HepG2 (cell line): Measurements from ENCODE around the gene BST1. TPM values are rescaled to one million over a fixed set of nuclear protein-coding genes. Genes with fewer than 3 reads are reported as not detected.

ENCODE experiments used
- ATAC-seq: fragments of 200-7000 bp; cut with Tn5 transposase; 3 replicates; pipeline ENCODE4 v1.9.1; 2020; ENCODE audit warnings: mild to moderate bottlenecking, moderate library complexity
- BruUV-seq: library from RNA; stranded (reverse); fragments of 400-500 nt; replicated peaks from 2 replicates; lab custom pipeline; 2021; lab: Mats Ljungman, UMichigan
- CTCF ChIA-PET: fragments of 300-600 bp; formaldehyde crosslinking; extraction: SDS; loops from one replicate; lab custom pipeline; 2021; ENCODE audit warnings: low total read pairs, inconsistent platforms, low intra/inter-chr PET ratio; lab: Yijun Ruan, JAX
- POLR2A ChIA-PET: fragments of 350-600 bp; sonication (Branson Sonifier 250); formaldehyde crosslinking; loops from one replicate; lab custom pipeline; 2020; ENCODE audit warnings: antibody characterized with exemption, inconsistent platforms; lab: Yijun Ruan, JAX
- DNase-seq: peaks from one replicate; pipeline ENCODE4 v3.0.0-alpha.2; 2015; ENCODE audit warnings: low spot score
- FAIRE-seq: peaks from 3 replicates; lab custom pipeline; 2011; peaks lifted over from hg19 to GRCh38; lab: Jason Lieb, UNC
- H2AFZ ChIP-seq: one replicate; pipeline ENCODE4 v1.6.1; 2011; ENCODE audit warnings: low read length, inconsistent platforms
- H3K27ac ChIP-seq: fragments of 300-600 bp; 3 replicates; pipeline ENCODE4 v1.8.0; 2011; ENCODE audit warnings: mixed run types, mild to moderate bottlenecking, mixed read lengths, low read length, inconsistent platforms; ENCODE audit not compliant: insufficient read depth; ENCODE audit errors: extremely low read length
- H3K27me3 ChIP-seq, 2 experiments: fragments of 200-600 bp in 1 of 2; 2 replicates in 1 of 2; 3 replicates in 1 of 2; pipeline versions ENCODE4 v1.6.0 to v1.8.0; 2011; ENCODE audit warnings: low read length in 2 of 2, mild to moderate bottlenecking in 2 of 2, moderate library complexity in 2 of 2, inconsistent platforms in 1 of 2; ENCODE audit not compliant: insufficient read depth in 2 of 2, control insufficient read depth in 1 of 2
- H3K36me3 ChIP-seq, 2 experiments: fragments of 200-600 bp in 1 of 2; replicated peaks in 1 of 2; 2 replicates in 1 of 2; 3 replicates in 1 of 2; pipeline versions ENCODE4 v1.5.1 to v1.8.0; 2011; ENCODE audit warnings: low read length in 2 of 2, inconsistent platforms in 1 of 2; ENCODE audit not compliant: insufficient read depth in 2 of 2, control insufficient read depth in 1 of 2
- H3K4me1 ChIP-seq: 2 replicates; pipeline ENCODE4 v1.5.1; 2012; ENCODE audit warnings: low read length, inconsistent platforms; ENCODE audit not compliant: insufficient read depth
- H3K4me2 ChIP-seq: 2 replicates; pipeline ENCODE4 v1.6.0; 2011; ENCODE audit warnings: low read depth, low read length, inconsistent platforms
- H3K4me3 ChIP-seq, 3 experiments: fragments of 200-600 bp in 1 of 3; sonication (generic), shearing (Covaris generic) in 1 of 3; replicated peaks in 1 of 3; 2 replicates each; pipeline ENCODE4 v1.5.1; 2011 to 2016; ENCODE audit warnings: low read length in 3 of 3, inconsistent platforms in 2 of 3, low read depth in 2 of 3, mild to moderate bottlenecking in 2 of 3, control low read depth in 1 of 3, mixed read lengths in 1 of 3; ENCODE audit not compliant: insufficient read depth in 1 of 3
- H3K79me2 ChIP-seq: one replicate; pipeline ENCODE4 v1.6.1; 2011; ENCODE audit warnings: low read length, inconsistent platforms; ENCODE audit not compliant: insufficient read depth
- H3K9ac ChIP-seq: 2 replicates; pipeline ENCODE4 v1.6.0; 2011; ENCODE audit warnings: mild to moderate bottlenecking, low read depth, low read length, inconsistent platforms; ENCODE audit not compliant: insufficient read depth
- H3K9me3 ChIP-seq: 2 replicates; pipeline ENCODE4 v1.5.1; 2012; ENCODE audit warnings: mild to moderate bottlenecking, low read length
- H4K20me1 ChIP-seq: 2 replicates; pipeline ENCODE4 v1.6.0; 2011; ENCODE audit warnings: inconsistent platforms, mild to moderate bottlenecking, low read length, moderate library complexity; ENCODE audit not compliant: insufficient read depth
- BCL6 ChIP-seq: IDR thresholded peaks from 2 replicates; pipeline ENCODE4 v1.6.1; 2016; ENCODE audit warnings: missing genetic modification reagents, missing compliant biosample characterization
- CEBPG ChIP-seq: IDR thresholded peaks from 2 replicates; pipeline ENCODE4 v1.6.1; 2016
- GATAD1 ChIP-seq: IDR thresholded peaks from 2 replicates; pipeline ENCODE4 v1.6.1; 2016; ENCODE audit warnings: missing genetic modification reagents, missing compliant biosample characterization
- KAT7 ChIP-seq: IDR thresholded peaks from 2 replicates; pipeline ENCODE4 v1.6.1; 2018; ENCODE audit warnings: borderline replicate concordance, missing compliant biosample characterization
- KLF16 ChIP-seq, 2 experiments: sonication (generic) in 1 of 2; formaldehyde crosslinking in 1 of 2; IDR thresholded peaks; 2 replicates each; pipeline versions ENCODE4 v1.6.1 to v1.8.0; 2016 to 2023; ENCODE audit warnings: missing genetic modification reagents in 2 of 2, missing compliant biosample characterization in 1 of 2
- MIER3 ChIP-seq: IDR thresholded peaks from 2 replicates; pipeline ENCODE4 v1.6.1; 2016; ENCODE audit warnings: missing compliant biosample characterization, borderline replicate concordance
- MTF2 ChIP-seq: sonication (generic); formaldehyde crosslinking; IDR thresholded peaks from 2 replicates; pipeline ENCODE4 v1.5.0; 2020; ENCODE audit warnings: missing genetic modification reagents, borderline replicate concordance
- PAWR ChIP-seq: sonication (generic); formaldehyde crosslinking; IDR thresholded peaks from 2 replicates; pipeline ENCODE4 v1.4.0; 2020; ENCODE audit warnings: missing genetic modification reagents, mild to moderate bottlenecking, borderline replicate concordance
- TARDBP ChIP-seq: sonication (generic); formaldehyde crosslinking; IDR thresholded peaks from 2 replicates; pipeline ENCODE4 v1.8.0; 2022; ENCODE audit warnings: mild to moderate bottlenecking, missing genetic modification reagents
- TBX2 ChIP-seq: sonication (generic); formaldehyde crosslinking; IDR thresholded peaks from 2 replicates; pipeline ENCODE4 v1.5.0; 2020; ENCODE audit warnings: missing genetic modification reagents, mild to moderate bottlenecking, borderline replicate concordance
- TCF7L2 ChIP-seq: IDR thresholded peaks from 2 replicates; pipeline ENCODE4 v1.6.1; 2011; ENCODE audit warnings: mild to moderate bottlenecking, low read depth, low read length, moderate library complexity
- TSC22D2 ChIP-seq: sonication (generic); formaldehyde crosslinking; IDR thresholded peaks from 2 replicates; pipeline ENCODE4 v1.5.1; 2020; ENCODE audit warnings: missing genetic modification reagents, mild to moderate bottlenecking, borderline replicate concordance
- ZNF33B ChIP-seq: sonication (generic); formaldehyde crosslinking; IDR thresholded peaks from 2 replicates; pipeline ENCODE4 v1.5.1; 2020; ENCODE audit warnings: mild to moderate bottlenecking, missing genetic modification reagents
- ZNF530 ChIP-seq: sonication (generic); formaldehyde crosslinking; IDR thresholded peaks from 2 replicates; pipeline ENCODE4 v1.5.0; 2020; ENCODE audit warnings: low read depth, mild to moderate bottlenecking, missing genetic modification reagents
- ZSCAN30 ChIP-seq: sonication (generic); formaldehyde crosslinking; IDR thresholded peaks from 2 replicates; pipeline ENCODE4 v1.5.0; 2020; ENCODE audit warnings: mild to moderate bottlenecking, missing genetic modification reagents
- WGBS: methylation state at CpG from one replicate; pipeline ENCODE4 v1.1.6; 2017; ENCODE audit warnings: low lambda C conversion rate; 5-methylcytosine and 5-hydroxymethylcytosine counted together
- in situ Hi-C: cut with HindIII; loops from 2 replicates; pipeline ENCODE4 v1.10.0; 2017; ENCODE audit warnings: low pct_unique_long_range_greater_than_20kb; ENCODE audit not compliant: extremely low pct_ligation_motif_present
- intact Hi-C: fragments of 100-400 bp; cut with micrococcal nuclease; formaldehyde crosslinking; loops from one replicate; pipeline ENCODE4 v1.10.0; 2022; ENCODE audit not compliant: unreplicated experiment
- polyA plus RNA-seq, 8 experiments: library from polyadenylated mRNA; depleted of rRNA in 3 of 8; stranded (reverse) in 7 of 8; unstranded in 1 of 8; fragments of >200 nt; fragmentation: Illumina TruSeq in 4 of 8; extraction: Trizol in 4 of 8; gene quantifications; 2 replicates each; pipeline versions ENCODE4 v1.2.1 to v1.2.3, GENCODE V29; 2011 to 2016; ENCODE audit warnings: low read depth in 4 of 8, missing spikeins in 1 of 8, mixed read lengths in 1 of 8; ENCODE audit not compliant: insufficient read depth in 1 of 8
- total RNA-seq, 5 experiments: library from RNA; depleted of rRNA; stranded (reverse); fragments of >200 nt; fragmentation: Illumina TruSeq; extraction: Trizol; gene quantifications; 2 replicates each; pipeline ENCODE4 v1.2.3, GENCODE V29; 2016; ENCODE audit warnings: low read depth in 1 of 5
- TF ChIP-seq, protein P1 (sequence below): sonication (generic); formaldehyde crosslinking; IDR thresholded peaks from 2 replicates; pipeline ENCODE4 v1.4.0; 2020; ENCODE audit warnings: mild to moderate bottlenecking, low read depth, missing genetic modification reagents
- TF ChIP-seq, protein P2 (sequence below), 2 experiments: sonication (generic) in 1 of 2; formaldehyde crosslinking in 1 of 2; IDR thresholded peaks; 2 replicates each; pipeline versions ENCODE4 v1.4.0 to v1.6.1; 2018 to 2020; ENCODE audit warnings: missing genetic modification reagents in 2 of 2, borderline replicate concordance in 1 of 2, low read depth in 1 of 2, mild to moderate bottlenecking in 1 of 2, missing biosample characterization in 1 of 2

The BST1 gene
- total and polyA plus RNA-seq, 2 of the 13 experiments (the other 11 are each of a cell fraction or from before 2014, with no cell fraction given) = 0.09 to 0.49 TPM

DNA sequence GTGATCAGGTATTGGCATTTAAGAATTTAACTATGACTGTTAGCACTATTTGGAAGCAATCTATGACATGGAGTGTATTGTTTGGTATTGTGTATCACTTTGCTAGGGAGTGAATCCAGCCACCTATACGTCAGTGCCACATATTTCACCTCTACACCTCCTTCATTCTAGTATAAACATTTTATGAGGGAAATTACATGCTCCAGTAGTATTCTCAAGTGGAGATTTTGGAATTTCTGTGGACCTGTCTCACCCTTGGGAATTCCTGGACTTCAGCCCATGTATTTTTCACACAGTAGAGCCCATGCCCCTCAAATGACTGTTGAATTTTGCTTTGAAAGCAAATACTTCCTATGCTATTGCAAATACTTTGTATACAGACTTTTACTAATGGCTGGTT lies 11.3 kb downstream of the BST1 start:
- DNase-seq = no peak
- peaks cover 13% of the 10 kb centered on the region for H3K4me1 ChIP-seq
- H2AFZ ChIP-seq = no peak overlapping the region
- H3K9ac ChIP-seq = no peak overlapping the region
- in situ Hi-C loops (no loop called here), intact Hi-C loops (no loop called here)
- TF ChIP-seq TARDBP = no peak
- no peak for TF ChIP-seq ZNF530 (CRISPR knock-in tag)
- TF ChIP-seq TSC22D2 (CRISPR knock-in tag) = no peak
- no peak for TF ChIP-seq CEBPG (CRISPR knock-in tag)
- TF ChIP-seq, protein P1, sequence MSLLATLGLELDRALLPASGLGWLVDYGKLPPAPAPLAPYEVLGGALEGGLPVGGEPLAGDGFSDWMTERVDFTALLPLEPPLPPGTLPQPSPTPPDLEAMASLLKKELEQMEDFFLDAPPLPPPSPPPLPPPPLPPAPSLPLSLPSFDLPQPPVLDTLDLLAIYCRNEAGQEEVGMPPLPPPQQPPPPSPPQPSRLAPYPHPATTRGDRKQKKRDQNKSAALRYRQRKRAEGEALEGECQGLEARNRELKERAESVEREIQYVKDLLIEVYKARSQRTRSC = no peak
- no peak for TF ChIP-seq MTF2 (CRISPR knock-in tag)
- no peak for TF ChIP-seq PAWR
- TF ChIP-seq BCL6 (CRISPR knock-in tag) = no peak
- TF ChIP-seq KLF16 (CRISPR knock-in tag; IDR thresholded peaks at IDR 0.05) = no peak
- TF ChIP-seq GATAD1 (CRISPR knock-in tag) = no peak
- TF ChIP-seq KAT7 (CRISPR knock-in tag) = no peak
- no peak for TF ChIP-seq ZNF33B
- TF ChIP-seq MIER3 (CRISPR knock-in tag) = no peak
- no peak for TF ChIP-seq TBX2 (CRISPR knock-in tag)
- no peak for TF ChIP-seq ZSCAN30 (CRISPR knock-in tag)
- TF ChIP-seq, protein P2, sequence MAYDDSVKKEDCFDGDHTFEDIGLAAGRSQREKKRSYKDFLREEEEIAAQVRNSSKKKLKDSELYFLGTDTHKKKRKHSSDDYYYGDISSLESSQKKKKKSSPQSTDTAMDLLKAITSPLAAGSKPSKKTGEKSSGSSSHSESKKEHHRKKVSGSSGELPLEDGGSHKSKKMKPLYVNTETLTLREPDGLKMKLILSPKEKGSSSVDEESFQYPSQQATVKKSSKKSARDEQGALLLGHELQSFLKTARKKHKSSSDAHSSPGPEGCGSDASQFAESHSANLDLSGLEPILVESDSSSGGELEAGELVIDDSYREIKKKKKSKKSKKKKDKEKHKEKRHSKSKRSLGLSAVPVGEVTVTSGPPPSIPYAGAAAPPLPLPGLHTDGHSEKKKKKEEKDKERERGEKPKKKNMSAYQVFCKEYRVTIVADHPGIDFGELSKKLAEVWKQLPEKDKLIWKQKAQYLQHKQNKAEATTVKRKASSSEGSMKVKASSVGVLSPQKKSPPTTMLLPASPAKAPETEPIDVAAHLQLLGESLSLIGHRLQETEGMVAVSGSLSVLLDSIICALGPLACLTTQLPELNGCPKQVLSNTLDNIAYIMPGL (CRISPR knock-in tag; IDR thresholded peaks at IDR 0.05; ENCODE audit: borderline replicate concordance in 1 of 2, low read depth in 1 of 2) = no peak
- TF ChIP-seq TCF7L2 = no peak
- TF ChIP-seq, all 625 proteins: peak for 0
- Histone ChIP-seq H3K4me2 (no peak overlapping the region), H3K9me3 (no peaks in the 10 kb centered on the region), H3K27ac (no peak overlapping the region), H3K4me3 (no peak overlapping the region), H4K20me1 (no peaks in the 10 kb centered on the region), H3K79me2 (no peaks in the 10 kb centered on the region), H3K27me3 (no peaks in the 10 kb centered on the region), H3K36me3 (no peaks in the 10 kb centered on the region)
- FAIRE-seq (no peak), ATAC-seq (no peak)
- ChIA-PET CTCF (no interaction called here), POLR2A (no interaction called here)
- no TSS peak for BruUV-seq
- WGBS = 46% methylated on average over 1 of the region's 1 CpG
